Fibroblast of peridontal ligament (primary cell): Measurements from ENCODE around the gene IRAG1.

Experiments used
- DNase-seq: peaks from one replicate; pipeline ENCODE4 v3.0.0-alpha.2; 2010; ENCODE audit errors: extremely low read depth

The IRAG1 gene

DNA sequence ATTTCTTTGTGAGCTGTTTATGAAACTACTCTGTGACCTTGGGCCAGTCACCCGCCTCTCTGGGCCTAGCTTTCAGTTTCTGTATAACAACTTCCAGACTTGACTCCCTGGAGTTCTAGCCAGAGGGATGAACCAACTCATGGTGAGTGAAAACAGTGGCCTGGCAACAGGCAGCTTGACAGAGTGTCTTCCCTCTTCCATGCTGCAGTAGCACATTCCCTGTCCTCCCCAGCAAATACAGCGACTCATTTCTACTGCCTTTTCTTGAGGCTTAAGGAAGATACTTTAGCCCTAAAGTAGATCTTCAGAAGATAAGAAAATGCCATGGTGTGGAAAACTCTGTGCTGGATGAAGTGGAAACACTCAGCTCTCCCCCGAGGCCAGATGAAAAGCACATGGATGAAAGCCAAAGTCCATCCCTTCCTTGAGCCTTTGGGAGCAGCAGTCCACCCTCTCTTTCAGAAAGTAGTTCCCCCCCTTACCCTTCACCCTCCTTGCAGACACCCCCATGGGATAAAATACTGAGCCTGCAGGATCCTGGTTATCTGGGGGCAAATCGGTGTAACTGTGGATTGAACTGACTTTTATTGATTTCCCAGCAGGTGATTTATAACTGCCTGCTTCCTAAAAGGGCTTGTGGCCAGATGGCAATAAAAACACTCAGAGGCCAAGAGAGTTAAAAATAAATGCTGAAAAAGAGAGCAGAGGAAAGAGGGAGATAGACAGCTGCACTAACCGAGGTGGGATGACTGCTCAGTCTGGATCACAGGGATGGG, 24.1 kb downstream of the IRAG1 start:
- peak; percentile 67 for DNase-seq

DNA sequence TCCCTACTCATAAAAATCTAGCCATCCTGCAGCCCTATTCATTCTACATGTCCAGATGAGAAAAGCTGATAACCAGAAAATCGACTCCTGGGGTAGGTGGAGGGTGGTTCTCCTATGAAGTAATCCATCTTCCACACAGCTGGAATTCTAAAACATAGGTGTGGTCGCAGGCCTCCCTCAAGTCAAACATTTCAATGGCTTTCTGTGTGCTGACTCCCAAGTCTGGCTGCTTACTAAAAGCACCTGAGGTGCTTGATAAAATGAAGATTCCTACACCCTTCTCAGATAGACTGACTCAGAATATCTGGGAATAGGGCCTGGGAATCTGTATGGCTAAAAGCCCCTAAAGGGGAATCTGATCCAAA, 26.1 kb downstream of the IRAG1 start:
- DNase-seq = peak; percentile 63

DNA sequence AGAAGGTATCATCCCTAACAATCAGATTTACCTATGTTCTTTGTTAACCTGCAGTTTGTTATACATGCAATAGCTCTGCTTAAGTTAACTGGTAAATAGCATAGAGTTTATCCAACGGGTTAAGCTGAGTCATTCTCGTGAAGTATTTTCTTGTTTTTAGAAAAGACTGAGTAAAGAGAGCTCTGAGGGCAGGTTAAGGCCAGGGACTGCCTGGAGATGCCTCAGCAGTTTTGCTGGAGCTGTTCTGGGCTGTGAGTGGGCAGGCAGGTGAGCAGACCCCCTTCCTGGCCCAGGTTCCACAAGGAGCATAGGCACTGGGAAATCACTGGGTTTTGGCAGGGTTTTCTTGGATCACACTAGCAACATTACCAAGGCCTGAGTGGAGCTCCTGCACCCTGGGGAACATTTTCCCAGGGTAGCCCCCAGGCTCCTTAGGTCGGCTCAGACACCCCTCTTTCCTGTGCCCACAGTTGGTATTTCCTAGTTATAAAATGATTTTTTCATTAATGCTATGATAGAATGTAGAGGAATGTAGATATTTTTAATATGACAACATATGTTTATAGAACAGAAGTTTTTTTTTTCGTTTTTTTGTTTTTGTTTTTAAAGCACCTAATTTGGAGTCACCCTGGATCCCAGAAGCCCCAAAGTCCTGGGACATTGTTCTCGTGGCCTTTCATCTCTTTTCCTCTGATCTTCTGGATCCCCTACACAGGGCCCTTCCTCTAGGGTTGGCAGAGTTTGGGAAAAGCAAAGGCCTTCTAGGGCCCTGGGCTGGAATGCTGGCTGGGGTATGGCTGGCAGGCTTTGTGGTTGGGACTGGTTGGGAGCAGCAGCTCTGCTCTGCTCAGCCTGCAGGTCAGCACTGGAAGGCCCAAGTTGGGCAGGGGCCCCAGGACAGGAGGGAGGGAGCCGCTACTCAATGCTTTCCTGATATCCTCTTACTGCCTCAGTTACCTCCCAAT, 26.7 kb downstream of the IRAG1 start:
- DNase-seq = peak; percentile 66

DNA sequence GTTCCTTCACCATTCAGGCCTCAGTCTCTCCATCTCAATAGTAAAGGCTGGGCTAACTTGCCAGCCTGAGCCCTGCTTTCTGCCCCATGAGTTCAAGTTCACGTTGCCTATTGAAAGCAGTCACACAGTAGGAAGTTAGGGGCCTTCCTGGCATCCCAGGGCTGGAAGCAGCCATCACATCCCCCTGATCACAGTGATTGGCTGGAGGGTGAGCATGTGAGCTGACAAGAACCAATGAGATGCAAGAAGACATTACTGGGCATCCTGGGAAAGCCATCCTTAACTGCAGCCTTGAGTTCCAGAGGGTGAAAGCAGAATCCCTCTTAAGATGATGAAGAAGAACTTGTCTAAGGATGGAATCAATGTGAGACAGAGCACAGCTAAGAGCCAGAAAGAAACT, 29.1 kb downstream of the IRAG1 start:
- DNase-seq = no peak

DNA sequence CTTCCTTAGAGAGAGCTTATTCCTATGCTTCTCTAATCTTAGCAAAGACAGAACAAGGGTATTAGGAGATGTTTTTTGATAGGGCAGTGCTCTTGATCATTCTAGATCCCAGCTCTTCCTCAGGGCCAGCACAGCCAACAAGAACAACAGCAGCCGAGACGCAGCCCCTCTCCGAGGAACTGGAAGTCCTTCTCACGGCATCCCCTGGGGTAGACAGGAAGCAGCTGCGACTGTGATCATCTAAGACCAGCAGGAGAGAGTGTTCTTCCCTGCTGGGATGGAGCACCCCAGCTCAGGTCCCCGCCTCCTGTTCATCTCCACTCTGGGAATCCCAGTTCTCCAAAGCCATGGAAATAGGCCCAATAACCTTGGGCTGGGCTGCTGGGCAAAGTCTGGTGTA, 29.6 kb downstream of the IRAG1 start:
- DNase-seq = no peak

DNA sequence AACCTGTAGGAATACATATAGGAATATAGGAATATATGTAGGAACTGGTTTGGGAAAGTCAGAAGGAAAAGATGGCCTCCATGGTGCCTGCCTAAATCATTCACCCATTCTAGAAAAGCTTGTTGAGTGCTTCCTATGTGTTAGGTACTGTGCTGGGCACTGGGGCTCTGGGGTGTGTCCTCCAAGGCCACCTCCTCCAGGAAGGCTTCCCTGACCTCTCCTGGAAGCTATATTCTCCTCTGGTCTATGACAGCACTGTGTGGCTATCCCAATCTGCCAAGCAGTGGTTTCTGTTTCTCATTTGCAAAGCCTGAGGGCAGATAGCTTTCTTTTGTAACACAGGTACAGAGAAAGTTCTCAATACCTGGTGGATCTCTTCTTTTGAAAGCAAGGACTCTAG, 30.2 kb downstream of the IRAG1 start:
- no peak for DNase-seq

DNA sequence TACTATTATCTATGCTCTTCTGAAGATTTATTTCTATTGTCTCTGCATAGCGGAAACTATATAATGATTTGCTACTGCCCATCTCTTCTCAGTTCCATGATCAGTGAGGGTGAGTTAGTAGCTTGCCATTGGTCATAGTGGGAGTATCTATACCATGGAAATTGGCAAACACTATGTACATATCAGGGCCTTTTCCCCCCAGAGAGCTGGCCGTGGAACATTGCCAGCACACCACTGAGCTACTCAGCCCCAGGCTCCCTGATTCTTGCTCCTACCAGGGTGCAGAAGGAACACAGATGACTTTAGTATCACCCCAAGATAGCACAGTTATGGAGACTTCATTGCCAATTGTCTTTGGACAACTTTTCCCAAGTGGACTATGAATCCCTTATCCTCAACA, 33.2 kb downstream of the IRAG1 start:
- DNase-seq = no peak

DNA sequence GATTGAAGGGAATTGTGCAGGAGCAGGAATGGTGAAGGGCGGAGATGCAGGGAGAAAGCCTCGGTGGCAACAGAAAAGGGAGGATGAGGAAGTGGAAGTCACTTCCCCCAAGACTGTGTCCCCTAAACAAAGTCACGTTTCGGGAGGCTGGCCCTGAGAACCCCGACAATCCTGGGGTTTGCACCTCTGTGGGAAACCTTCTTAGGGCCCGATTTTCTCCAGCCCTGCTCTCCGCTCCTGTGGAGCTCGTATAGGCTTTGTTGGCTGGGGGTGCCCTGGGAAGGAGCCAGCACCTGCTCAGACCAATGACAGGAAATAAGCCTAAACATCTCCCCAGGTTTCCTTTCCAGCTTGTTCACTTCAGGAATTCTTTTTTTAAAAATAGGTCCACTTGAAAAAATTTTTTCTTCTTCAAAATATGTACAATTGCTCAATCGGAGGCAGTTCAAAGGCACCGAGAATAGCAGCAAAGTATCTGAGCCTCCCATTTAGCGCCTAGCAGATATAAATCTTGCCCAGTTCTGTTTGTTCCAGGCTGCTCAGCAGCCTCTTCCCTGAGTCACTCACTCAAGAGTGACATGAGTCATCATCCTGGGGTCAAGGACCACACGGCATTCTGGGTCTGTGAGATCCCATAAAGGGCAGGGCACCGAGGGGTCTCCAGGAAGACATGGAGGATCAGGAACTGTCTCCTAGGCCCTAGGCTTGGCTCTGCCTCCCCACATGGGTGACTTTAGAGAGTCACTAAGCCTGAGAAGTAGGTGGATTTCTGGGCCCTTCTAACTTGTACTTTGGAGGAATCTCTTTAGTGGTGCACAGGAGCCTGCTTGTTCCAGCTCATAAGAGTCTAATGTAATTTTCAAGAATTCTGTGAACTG, 34.0 kb downstream of the IRAG1 start:
- peak; percentile 78 for DNase-seq

DNA sequence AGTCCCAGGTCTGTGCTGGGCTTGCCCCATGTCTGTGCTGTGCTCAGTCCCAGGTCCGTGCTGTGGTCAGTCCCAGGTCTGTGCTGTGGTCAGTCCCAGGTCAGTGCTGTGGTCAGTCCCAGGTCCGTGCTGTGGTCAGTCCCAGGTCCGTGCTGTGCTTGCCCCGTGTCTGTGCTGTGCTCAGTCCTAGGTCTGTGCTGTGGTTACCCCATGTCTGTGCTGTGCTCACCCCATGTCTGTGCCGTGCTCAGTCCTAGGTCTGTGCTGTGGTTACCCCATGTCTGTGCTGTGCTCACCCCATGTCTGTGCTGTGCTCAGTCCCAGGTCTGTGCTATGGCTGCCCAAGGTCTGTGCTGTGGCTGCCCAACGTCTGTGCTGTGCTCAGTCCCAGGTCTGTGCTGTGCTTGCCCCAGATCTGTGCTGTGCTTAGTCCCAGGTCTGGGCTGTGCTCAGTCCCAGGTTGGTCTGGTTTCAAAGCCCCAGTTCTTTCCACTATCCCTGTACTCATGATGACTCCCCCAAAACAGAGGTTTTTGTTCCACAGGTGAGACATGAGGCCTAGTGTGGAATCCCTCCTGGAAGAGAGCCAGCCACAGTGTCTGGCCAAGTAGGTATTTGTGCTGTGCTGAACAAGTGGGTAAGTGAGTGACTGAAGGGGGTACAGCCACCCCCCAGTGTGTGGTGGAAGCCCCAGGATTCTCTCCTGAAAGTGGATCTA, 34.8 kb downstream of the IRAG1 start:
- DNase-seq = no peak

DNA sequence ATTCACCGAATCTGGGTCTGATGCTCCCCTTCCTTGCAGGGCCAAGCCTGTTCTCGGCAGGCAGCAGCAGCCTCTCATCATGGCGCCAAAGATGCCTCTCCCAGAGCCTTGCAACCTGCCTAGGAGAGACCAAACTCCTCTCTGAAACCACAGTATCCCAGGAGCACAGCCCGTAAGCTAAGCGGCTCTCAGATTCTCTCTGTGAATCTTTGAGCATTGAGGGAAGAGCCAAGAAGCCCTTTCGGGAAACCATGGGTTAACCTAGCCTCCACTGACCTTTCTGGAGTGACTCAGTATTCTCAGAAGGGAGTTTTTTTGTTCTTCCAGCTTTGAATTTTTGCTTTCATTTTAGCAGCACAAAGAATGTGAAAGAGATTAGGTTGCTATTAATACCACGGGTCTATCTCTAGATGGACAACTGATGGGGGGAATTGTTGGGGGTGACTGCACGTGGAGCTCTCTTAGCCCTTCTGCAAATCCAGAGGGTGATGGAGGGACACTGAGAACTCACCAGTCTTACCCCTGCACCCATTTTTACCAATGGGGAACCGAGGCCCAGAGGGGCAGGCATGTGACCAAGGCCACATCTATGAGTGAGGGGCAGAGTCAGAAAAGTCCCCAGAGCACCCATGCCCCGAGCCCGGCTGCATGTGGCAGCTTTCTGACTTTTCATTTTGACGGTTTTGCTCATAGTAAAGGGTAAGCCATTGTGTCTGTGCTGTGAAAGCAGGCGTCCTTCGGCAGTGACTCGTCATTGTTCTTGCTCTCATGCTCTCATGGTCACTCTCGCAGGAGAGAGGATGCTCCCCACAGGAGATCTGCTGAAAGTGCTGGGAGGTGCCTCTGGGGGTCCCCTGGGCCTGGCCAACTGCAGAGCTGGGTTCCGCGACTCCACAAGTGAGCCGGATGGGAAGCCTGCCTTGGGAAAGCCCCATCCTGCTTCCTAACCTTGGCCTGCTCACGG, 36.0 kb downstream of the IRAG1 start:
- peak; percentile 82 for DNase-seq

DNA sequence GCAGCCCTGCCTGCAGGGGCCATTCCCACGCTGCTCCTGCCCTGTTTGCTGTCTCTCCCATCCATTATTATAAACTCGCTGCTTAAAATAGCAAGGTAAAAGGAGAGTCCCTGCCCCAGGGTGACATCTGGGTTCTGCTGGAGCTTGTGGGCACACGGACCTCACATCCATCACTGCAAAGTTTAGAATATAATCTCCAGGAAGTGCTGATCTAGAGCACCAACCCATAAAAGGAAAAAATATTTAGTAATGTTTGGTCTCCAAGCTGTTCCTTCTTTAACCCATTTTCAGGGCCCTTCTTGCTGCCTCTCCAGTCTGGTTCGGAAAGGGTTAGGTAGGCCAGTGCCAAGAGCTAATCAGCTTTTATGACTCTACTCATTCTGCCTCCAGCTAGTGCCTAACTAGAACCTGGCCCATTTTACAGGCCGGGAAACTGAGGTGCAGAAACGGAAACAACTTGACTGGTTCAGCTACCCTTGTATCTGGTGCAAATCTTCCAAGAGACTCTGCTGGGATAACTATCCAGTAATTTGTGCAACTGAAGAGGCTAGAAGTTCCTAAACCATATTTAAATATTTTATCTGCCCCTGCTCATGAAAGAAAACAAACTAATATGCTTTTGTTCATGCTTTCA, 37.5 kb downstream of the IRAG1 start:
- DNase-seq = no peak

DNA sequence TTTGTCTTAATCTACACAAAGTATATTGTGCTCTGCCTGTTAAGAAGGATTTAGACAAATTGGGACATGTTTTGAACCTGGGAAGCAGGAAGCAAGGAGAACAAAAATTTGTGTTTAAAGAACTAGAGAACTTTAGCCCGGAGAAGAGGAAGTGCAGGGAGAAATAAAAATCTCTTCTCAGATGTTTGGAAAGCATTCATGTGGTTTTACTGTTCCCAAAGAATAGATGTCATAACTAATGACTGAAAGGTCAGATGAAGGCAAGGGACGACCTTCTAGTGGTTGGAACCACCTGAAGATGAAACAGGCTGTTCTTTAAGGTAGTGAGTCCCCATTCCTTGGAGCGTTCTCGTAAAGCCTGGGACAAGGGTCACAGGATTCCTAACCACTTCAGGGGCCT, 38.3 kb downstream of the IRAG1 start:
- DNase-seq = no peak

DNA sequence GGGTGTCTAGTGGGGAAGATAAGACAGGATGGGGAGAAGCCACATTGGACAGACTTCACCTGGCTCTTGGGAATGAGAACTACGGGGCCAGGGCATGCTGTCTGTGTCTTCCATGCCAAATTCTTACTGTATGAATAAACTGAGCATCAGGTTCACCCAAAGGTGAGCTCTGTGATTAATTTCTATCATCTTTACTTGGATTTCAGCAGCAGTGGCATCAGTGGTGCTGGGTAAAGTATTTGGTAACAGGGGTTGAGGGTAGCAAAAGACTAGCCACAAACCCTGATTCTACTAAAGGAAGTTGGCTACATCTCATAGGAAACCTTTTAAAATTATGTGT, 38.8 kb downstream of the IRAG1 start:
- DNase-seq = no peak

DNA sequence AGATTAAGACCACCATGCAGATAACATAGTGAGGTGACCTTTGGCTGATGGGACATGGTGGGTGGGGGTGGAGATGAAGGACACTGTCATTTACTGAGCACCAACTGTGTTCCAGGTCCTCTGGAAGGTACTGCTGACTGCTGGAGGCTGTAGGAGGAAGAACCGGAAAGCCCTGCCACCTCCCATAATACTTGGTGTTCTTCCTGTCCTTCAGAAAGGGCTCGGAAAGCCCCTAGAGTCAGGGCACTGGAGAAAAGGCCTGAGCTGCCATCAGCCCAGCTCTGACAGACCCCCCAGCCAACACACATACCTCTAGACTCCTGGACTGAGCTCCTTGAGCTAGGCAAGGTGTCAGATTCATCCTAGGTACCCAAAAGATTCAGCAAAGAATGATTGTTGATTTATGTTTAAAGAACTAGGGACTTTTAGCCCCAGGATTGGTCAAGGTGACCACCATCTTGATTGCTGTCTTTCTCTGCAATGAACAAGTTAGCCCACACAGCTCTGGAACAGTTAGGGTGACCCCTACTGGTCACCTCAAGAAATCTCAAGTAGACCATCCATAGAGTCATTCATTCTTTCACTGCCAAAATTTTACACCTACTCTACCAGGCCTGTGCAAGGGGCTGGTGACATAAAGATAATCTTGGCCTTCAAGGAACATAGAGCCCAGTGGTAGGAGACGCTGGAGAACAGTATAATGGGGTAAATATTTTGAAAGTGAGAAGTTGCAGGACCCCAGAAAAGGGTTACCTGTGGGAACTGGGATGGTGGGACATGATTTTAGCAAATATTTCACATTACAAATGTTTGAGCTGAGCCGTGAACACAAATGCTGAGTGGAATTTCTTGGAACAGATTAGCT, 39.4 kb downstream of the IRAG1 start:
- peak; percentile 82 for DNase-seq

DNA sequence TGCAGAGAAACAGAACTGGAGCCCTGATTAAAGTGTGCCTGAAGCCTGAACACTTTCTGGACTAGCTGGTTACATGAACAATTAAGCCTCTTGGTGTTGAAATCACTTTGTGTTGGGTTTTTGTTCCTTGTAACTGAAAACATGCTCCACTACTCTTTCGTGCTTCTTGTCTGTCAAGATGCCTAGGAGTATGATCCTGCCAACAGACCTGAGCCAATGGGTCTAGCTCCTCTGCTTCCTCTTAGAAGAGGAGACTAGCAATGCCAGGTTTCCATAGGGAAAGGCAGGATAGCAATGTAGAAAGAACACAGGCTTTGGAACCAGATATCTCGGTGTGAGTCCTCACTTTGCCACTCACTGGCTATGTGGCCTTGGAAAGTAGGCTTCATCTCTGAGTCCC, 40.3 kb downstream of the IRAG1 start:
- no peak for DNase-seq

DNA sequence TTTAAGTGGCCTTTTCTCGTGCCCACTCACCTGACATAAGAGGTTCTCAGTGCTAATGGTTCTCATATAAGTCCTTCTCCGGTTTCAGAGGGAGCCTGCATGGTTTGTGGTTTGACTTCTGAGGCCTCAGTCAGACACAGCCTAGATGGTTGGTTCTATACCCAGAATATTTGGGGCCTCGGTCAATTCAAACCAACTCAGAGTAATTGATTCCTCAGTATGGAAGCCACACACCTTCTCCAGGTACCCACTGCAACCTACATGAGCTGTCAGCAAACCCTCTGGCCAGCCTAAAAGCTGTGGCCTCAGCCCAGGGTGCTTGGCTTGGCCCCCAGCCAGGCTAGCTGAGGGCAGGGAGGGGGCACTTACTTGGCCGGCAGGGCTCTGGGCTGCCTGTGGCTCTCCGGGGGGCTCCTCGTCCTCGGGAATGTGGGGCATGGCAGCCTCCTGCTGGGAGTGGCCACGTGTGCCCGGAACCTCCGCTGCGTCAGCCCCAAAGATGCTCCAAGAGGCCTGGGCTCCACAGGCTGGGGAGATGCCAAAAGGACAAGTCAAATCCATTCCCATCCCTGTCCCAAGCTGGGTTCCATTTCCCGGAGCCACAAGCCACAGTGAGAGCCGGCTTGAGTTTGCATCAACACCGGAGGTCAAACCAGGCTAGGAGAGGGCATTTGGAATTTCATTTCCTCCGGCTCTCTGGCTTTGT, 41.7 kb downstream of the IRAG1 start:
- no peak for DNase-seq

DNA sequence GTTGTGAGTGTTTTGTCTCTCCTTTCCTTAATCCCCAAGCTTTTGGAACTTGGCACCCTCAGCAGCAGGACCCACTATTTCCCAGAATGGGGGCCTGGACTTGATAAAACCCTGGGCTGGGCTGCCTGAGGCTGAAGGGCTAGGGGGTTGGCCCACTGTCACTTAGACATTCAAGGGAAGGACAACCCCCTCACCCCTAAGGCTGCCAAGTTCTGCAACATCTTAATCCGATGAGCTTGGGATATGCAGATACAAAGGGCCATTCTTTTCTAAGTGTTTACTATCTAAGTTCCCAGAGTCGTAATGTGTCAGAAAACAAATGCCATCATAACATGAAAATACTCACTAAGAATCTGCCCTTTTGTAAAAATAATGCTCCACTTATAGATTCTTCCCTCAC, 42.9 kb downstream of the IRAG1 start:
- DNase-seq = no peak

DNA sequence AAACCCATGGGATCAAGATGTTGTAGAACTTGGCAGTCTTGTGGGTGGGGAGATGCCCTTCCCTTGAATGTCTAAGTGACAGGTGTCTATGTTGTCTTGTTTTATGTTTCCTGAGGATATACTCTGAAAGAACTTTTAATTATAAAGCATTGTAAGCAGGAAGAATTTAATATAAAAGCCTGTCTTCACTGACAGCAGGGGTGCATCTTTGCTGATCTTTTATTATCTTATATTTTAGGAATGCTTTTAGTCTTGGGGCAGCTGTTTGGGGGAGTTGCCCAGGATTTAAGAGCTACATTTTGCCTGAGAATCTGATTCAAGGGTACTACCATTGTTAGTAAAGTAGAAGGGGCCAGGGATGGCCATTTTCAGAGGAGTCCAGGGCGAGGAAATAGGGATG, 43.4 kb downstream of the IRAG1 start:
- DNase-seq = no peak
